ENCODE data around the gene ACO1.

Gene ACO1

DNA sequence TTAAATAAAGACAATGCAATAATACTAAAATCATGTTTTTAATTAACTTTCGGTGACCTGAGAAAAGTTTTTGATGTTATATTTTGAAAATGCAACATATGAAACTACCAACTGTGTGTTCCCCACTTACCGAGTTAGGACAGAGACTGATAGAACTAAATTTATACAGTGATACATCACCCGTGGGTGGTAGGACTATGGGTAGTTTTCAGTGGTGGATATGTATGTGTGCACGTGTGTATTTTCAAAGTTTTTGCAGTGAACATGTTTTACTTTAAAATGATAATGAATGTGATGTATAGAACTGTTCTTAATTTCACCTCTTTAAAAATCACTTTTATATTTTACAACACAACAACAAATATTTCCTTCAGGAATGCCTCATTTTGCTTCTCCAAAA, 25.0 kb upstream of the ACO1 start:
- TF ChIP-seq, protein P1, sequence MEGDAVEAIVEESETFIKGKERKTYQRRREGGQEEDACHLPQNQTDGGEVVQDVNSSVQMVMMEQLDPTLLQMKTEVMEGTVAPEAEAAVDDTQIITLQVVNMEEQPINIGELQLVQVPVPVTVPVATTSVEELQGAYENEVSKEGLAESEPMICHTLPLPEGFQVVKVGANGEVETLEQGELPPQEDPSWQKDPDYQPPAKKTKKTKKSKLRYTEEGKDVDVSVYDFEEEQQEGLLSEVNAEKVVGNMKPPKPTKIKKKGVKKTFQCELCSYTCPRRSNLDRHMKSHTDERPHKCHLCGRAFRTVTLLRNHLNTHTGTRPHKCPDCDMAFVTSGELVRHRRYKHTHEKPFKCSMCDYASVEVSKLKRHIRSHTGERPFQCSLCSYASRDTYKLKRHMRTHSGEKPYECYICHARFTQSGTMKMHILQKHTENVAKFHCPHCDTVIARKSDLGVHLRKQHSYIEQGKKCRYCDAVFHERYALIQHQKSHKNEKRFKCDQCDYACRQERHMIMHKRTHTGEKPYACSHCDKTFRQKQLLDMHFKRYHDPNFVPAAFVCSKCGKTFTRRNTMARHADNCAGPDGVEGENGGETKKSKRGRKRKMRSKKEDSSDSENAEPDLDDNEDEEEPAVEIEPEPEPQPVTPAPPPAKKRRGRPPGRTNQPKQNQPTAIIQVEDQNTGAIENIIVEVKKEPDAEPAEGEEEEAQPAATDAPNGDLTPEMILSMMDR (IDR thresholded peaks at IDR 0.05; ENCODE audit: low read depth, low read length): no peak
- Histone ChIP-seq H3K9me3 (no peaks in the 10 kb centered on the region), H3K4me3 (ENCODE audit: low read depth, low read length) (no peak overlapping the region), H3K27me3 (no peaks in the 10 kb centered on the region), H3K36me3 (no peaks in the 10 kb centered on the region), H3K4me1 (no peaks in the 10 kb centered on the region)
- no peak for DNase-seq

DNA sequence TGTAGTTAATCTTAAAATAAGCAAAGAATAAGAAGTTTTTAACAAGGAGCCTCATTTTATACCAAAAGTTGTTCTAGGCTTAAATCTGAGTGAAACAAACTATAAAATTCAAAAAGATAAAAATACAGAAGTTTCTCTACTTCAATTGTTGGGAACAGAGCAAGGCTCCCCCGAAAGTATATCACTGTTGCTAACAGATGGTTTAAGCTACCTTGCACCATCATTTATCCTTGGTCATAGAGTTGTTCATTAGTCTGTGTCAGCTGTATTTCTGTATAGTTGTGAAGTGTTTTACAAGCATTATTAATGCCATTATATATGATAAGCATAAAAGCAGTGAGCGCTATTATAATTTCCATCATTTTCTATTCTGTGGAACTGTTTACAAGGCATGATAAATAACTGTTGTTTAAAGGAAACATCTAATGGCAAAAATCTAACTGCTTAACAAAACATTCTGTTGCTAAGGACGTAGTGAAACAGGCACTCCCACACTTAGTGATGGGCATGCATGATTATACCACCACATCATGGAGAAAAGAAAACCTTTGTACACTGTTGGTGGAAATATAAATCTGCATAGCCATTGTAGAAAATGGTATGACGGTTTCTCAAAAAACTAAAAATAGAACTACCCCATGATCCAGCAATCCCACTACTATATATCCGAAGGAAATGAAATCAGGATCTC, 23.3 kb upstream of the ACO1 start:
- no peak overlapping the region for H3K4me3 ChIP-seq (ENCODE audit: low read depth, low read length)
- no peak for DNase-seq
- no peaks in the 10 kb centered on the region for H3K9me3 ChIP-seq
- TF ChIP-seq, protein P1 (IDR thresholded peaks at IDR 0.05; ENCODE audit: low read depth, low read length): no peak
- H3K27me3 ChIP-seq: no peaks in the 10 kb centered on the region
- no peaks in the 10 kb centered on the region for H3K4me1 ChIP-seq
- H3K36me3 ChIP-seq: no peaks in the 10 kb centered on the region

DNA sequence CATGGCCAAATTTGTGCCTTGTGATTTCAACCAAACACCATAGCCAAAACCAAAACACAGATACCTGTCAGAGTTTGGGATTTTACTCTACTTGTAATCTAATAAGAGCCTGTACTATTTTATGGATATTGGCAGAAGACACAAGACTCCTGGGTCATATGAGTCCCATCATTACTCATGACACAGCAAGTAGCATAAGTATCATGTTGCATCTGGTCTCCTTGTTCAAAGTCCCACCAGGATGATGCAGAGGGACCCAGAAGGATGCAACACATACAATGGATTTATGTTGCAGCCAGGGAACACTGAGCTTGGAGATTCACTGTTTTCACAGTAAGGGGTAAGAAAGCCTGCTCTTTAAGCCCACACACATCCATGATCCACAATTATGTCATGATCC, 13.2 kb upstream of the ACO1 start:
- Histone ChIP-seq H3K9me3 (no peaks in the 10 kb centered on the region), H3K4me3 (ENCODE audit: low read depth, low read length) (no peak overlapping the region), H3K36me3 (no peaks in the 10 kb centered on the region), H3K27me3 (no peaks in the 10 kb centered on the region), H3K4me1 (no peaks in the 10 kb centered on the region)
- TF ChIP-seq, protein P1 (IDR thresholded peaks at IDR 0.05; ENCODE audit: low read depth, low read length): no peak
- DNase-seq: no peak

DNA sequence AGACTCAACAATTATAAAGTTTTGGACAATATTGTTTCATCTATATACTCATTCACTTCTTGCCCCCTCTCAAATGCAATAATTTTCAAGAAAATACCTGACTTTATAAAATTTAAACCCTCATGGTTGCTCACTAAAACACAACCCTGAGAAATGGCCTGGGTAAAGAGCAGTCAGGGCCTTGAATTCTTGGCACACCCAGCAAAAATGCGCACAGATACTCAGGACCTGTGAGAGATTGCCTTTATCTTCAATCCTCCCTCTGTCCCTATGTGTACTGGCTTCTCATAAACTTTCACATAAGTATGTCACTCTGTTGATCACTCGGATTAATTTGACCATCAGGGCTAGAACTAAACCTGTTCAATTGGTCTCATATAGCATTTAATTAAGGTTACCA, 12.8 kb upstream of the ACO1 start:
- DNase-seq: no peak
- TF ChIP-seq, protein P1 (IDR thresholded peaks at IDR 0.05; ENCODE audit: low read depth, low read length): no peak
- Histone ChIP-seq H3K36me3 (no peaks in the 10 kb centered on the region), H3K9me3 (no peaks in the 10 kb centered on the region), H3K4me1 (no peaks in the 10 kb centered on the region), H3K27me3 (no peaks in the 10 kb centered on the region), H3K4me3 (ENCODE audit: low read depth, low read length) (no peak overlapping the region)

DNA sequence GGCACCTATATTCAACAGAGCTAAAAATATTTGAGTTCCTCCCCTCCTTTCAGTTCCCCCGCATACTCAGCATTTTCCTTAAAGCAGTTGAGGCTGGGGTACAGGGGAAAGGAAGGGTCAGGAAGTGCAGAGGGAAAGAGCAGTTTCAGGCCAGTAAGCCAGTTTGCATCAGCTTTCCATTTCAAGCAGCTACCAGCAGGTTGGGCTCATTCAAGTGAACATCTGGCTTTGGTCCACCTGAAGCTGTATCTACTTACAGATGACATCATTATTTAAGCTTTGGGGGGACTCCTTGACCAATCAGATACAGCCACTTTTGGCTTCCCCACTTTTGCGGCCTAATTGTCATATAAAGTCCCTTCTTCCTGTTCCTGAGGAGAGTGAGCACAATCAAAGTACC, 8.2 kb upstream of the ACO1 start:
- no peak overlapping the region for H3K4me3 ChIP-seq (ENCODE audit: low read depth, low read length)
- H3K4me1 ChIP-seq: no peaks in the 10 kb centered on the region
- TF ChIP-seq, protein P1 (IDR thresholded peaks at IDR 0.05; ENCODE audit: low read depth, low read length): no peak
- H3K27me3 ChIP-seq: peaks cover 19% of the 10 kb centered on the region
- no peaks in the 10 kb centered on the region for H3K9me3 ChIP-seq
- H3K36me3 ChIP-seq: no peaks in the 10 kb centered on the region
- DNase-seq: no peak

DNA sequence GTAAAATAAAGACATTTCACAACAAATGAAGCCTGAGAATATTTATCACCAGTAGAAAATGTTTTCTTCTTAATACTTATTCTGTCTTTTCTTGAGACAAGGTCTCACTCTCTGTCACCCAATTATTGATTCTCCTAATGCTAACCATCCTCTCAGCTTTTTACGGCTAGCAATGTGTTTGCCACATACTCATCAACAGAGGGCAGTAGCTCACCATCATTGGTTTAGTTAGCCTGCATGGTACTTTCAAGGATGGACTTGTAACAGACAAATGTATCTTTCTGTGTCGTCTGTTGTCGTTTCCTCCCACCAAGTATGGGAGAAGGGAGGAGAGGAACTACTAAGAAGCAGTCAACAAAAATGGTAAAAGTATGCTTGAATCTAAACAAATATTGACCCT, 5.9 kb upstream of the ACO1 start:
- Histone ChIP-seq H3K9me3 (no peaks in the 10 kb centered on the region), H3K27me3 (peaks cover 41% of the 10 kb centered on the region), H3K4me1 (no peaks in the 10 kb centered on the region), H3K36me3 (no peaks in the 10 kb centered on the region), H3K4me3 (ENCODE audit: low read depth, low read length) (no peak overlapping the region)
- TF ChIP-seq, protein P1 (IDR thresholded peaks at IDR 0.05; ENCODE audit: low read depth, low read length): peak; percentile 90
- DNase-seq: peak; percentile 43
